Hepatocyte (in vitro differentiated cells): Measurements from ENCODE around the gene BTN2A1. TPM values are rescaled to one million over a fixed set of nuclear protein-coding genes. Genes with fewer than 3 reads are reported as not detected.

ENCODE experiments used
- DNase-seq: peaks from one replicate; pipeline ENCODE4 v3.0.0-alpha.2; 2016; ENCODE audit warnings: low spot score
- H2AFZ ChIP-seq: fragments of 200-600 bp; sonication (generic); 2 replicates; pipeline ENCODE4 v1.6.0; 2016; ENCODE audit warnings: antibody characterized with exemption, mild to moderate bottlenecking
- H3K27ac ChIP-seq: fragments of 200-600 bp; sonication (generic); 2 replicates; pipeline ENCODE4 v1.5.1; 2016; ENCODE audit warnings: mild to moderate bottlenecking
- H3K27me3 ChIP-seq: fragments of 200-600 bp; sonication (generic); 2 replicates; pipeline ENCODE4 v1.6.1; 2016
- H3K36me3 ChIP-seq: fragments of 200-600 bp; sonication (generic); replicated peaks from 2 replicates; pipeline ENCODE4 v1.5.1; 2016; ENCODE audit warnings: low read depth; ENCODE audit not compliant: insufficient read depth
- H3K4me1 ChIP-seq: fragments of 200-600 bp; sonication (generic); 2 replicates; pipeline ENCODE4 v1.5.1; 2016; ENCODE audit warnings: mild to moderate bottlenecking, moderate library complexity; ENCODE audit not compliant: insufficient read depth
- H3K4me2 ChIP-seq: fragments of 200-600 bp; sonication (generic); 2 replicates; pipeline ENCODE4 v1.6.0; 2016
- H3K4me3 ChIP-seq: fragments of 200-600 bp; sonication (generic); 2 replicates; pipeline ENCODE4 v1.5.1; 2016; ENCODE audit warnings: mild to moderate bottlenecking
- H3K79me2 ChIP-seq: fragments of 200-600 bp; sonication (generic); 2 replicates; pipeline ENCODE4 v1.6.0; 2017; ENCODE audit warnings: mild to moderate bottlenecking
- H3K9me2 ChIP-seq: fragments of 200-600 bp; sonication (generic); replicated peaks from 2 replicates; pipeline ENCODE4 v1.6.0; 2017; ENCODE audit warnings: mild to moderate bottlenecking; ENCODE audit not compliant: insufficient read depth
- H3K9me3 ChIP-seq: fragments of 200-600 bp; sonication (generic); 2 replicates; pipeline ENCODE4 v1.5.1; 2016; ENCODE audit warnings: low read depth, mild to moderate bottlenecking
- H4K20me1 ChIP-seq: fragments of 200-600 bp; sonication (generic); 2 replicates; pipeline ENCODE4 v1.6.0; 2016; ENCODE audit warnings: mild to moderate bottlenecking; ENCODE audit not compliant: insufficient read depth, poor library complexity, severe bottlenecking
- CTCF ChIP-seq: fragments of 200-600 bp; sonication (generic); IDR thresholded peaks from 2 replicates; pipeline ENCODE4 v1.5.1; 2016; ENCODE audit warnings: antibody characterized with exemption, mild to moderate bottlenecking; ENCODE audit not compliant: poor library complexity
- EZH2 ChIP-seq: fragments of 200-600 bp; sonication (generic); IDR thresholded peaks from 2 replicates; pipeline ENCODE4 v1.6.1; 2016; ENCODE audit warnings: antibody characterized with exemption, mild to moderate bottlenecking, borderline replicate concordance
- EZH2phosphoT487 ChIP-seq: fragments of 200-600 bp; sonication (generic); IDR thresholded peaks from one replicate; pipeline ENCODE4 v1.6.1; 2018; ENCODE audit warnings: antibody characterized with exemption, mild to moderate bottlenecking, low read depth, moderate library complexity; ENCODE audit not compliant: unreplicated experiment, severe bottlenecking
- WGBS: methylation state at CpG from one replicate; pipeline ENCODE4 v1.1.6; 2016; ENCODE audit warnings: low lambda C conversion rate; ENCODE audit errors: missing lambda C conversion rate; 5-methylcytosine and 5-hydroxymethylcytosine counted together
- polyA plus RNA-seq: library from polyadenylated mRNA; unstranded; fragments of >200 nt; fragmentation: Nextera tagmentation; extraction: Ambion mirVana; gene quantifications from 2 replicates; pipeline ENCODE4 v1.2.1, GENCODE V29; 2016
- total RNA-seq: library from RNA; depleted of rRNA; stranded (reverse); fragments of >200 nt; gene quantifications from 2 replicates; pipeline ENCODE4 v1.2.3, GENCODE V29; 2014

The BTN2A1 gene
- total and polyA plus RNA-seq, 2 experiments from 2014 or later, result 14.9 to 21.4 TPM

- Histone ChIP-seq H3K4me2 (no peak overlapping the region), H3K4me1 (no peaks in the 10 kb centered on the region), H3K4me3 (no peak overlapping the region), H2AFZ (no peak overlapping the region), H3K9me3 (no peaks in the 10 kb centered on the region), H3K79me2 (no peaks in the 10 kb centered on the region), H3K27me3 (no peaks in the 10 kb centered on the region), H4K20me1 (no peaks in the 10 kb centered on the region), H3K27ac (no peak overlapping the region), H3K36me3 (no peaks in the 10 kb centered on the region), H3K9me2 (no peaks in the 10 kb centered on the region)
- 94% methylated on average over 2 of the region's 2 CpGs for WGBS
- DNase-seq, result no peak
- TF ChIP-seq CTCF, result no peak
- no peak for TF ChIP-seq EZH2
- TF ChIP-seq EZH2phosphoT487, result no peak
These were observed 11.1 kb downstream of the BTN2A1 start for GRCh38 chr6:26468829-26469228.

GRCh38 chr6:26470643-26471042 is 12.9 kb downstream of the BTN2A1 start:
- Histone ChIP-seq H3K79me2 (no peaks in the 10 kb centered on the region), H3K4me2 (no peak overlapping the region), H3K9me3 (no peaks in the 10 kb centered on the region), H3K27ac (no peak overlapping the region), H2AFZ (no peak overlapping the region), H4K20me1 (no peaks in the 10 kb centered on the region), H3K4me3 (no peak overlapping the region), H3K27me3 (no peaks in the 10 kb centered on the region), H3K36me3 (no peaks in the 10 kb centered on the region), H3K4me1 (peaks cover 9% of the 10 kb centered on the region), H3K9me2 (no peaks in the 10 kb centered on the region)
- WGBS, result 92% methylated on average over 4 of the region's 4 CpGs
- TF ChIP-seq EZH2phosphoT487 (no peak), CTCF (no peak), EZH2 (no peak)
- no peak for DNase-seq

- Histone ChIP-seq H3K27me3 (no peaks in the 10 kb centered on the region), H3K4me1 (peaks cover 16% of the 10 kb centered on the region), H3K9me2 (no peaks in the 10 kb centered on the region), H3K9me3 (no peaks in the 10 kb centered on the region), H3K4me3 (no peak overlapping the region), H3K36me3 (no peaks in the 10 kb centered on the region), H4K20me1 (no peaks in the 10 kb centered on the region), H2AFZ (no peak overlapping the region), H3K27ac (no peak overlapping the region), H3K4me2 (no peak overlapping the region), H3K79me2 (no peaks in the 10 kb centered on the region)
- no peak for TF ChIP-seq EZH2
- DNase-seq, result no peak
These were observed 14.2 kb downstream of the BTN2A1 start for GRCh38 chr6:26471970-26472369.

- DNase-seq, result no peak
- 95% methylated on average over 4 of the region's 4 CpGs for WGBS
- TF ChIP-seq EZH2phosphoT487 (no peak), CTCF (no peak), EZH2 (no peak)
- Histone ChIP-seq H3K4me3 (no peak overlapping the region), H4K20me1 (no peaks in the 10 kb centered on the region), H3K9me2 (no peaks in the 10 kb centered on the region), H3K27ac (peak overlapping the region; percentile 81), H3K9me3 (no peaks in the 10 kb centered on the region), H3K79me2 (no peaks in the 10 kb centered on the region), H3K36me3 (no peaks in the 10 kb centered on the region), H3K27me3 (no peaks in the 10 kb centered on the region), H3K4me2 (peak overlapping the region; percentile 69), H3K4me1 (peaks cover 16% of the 10 kb centered on the region), H2AFZ (no peak overlapping the region)
These were observed 15.0 kb downstream of the BTN2A1 start for GRCh38 chr6:26472549-26473290.
